K562 (cell line): Measurements from ENCODE around the gene DAB2IP. TPM values are rescaled to one million over a fixed set of nuclear protein-coding genes. Genes with fewer than 3 reads are reported as not detected.

Experiments used
- DACH1 ChIP-seq: fragments of 450-650 bp; IDR thresholded peaks from 2 replicates; pipeline ENCODE4 v1.6.1; 2018; ENCODE audit not compliant: partially characterized antibody
- HCFC1 ChIP-seq: IDR thresholded peaks from 2 replicates; pipeline ENCODE4 v1.6.1; 2012; ENCODE audit warnings: low read depth, low read length, improper control_type of control experiment
- HMBOX1 ChIP-seq: sonication (generic); IDR thresholded peaks from 2 replicates; pipeline ENCODE4 v1.6.1; 2016
- RAD51 ChIP-seq: fragments of 450-650 bp; IDR thresholded peaks from 2 replicates; pipeline ENCODE4 v1.7.1; 2016; ENCODE audit warnings: low read depth, mild to moderate bottlenecking, borderline replicate concordance
- RBFOX2 ChIP-seq: fragments of 200-400 bp; formaldehyde crosslinking; IDR thresholded peaks from 2 replicates; pipeline ENCODE4 v1.6.1; 2017; ENCODE audit warnings: low read depth, mild to moderate bottlenecking, low read length, moderate library complexity
- ZNF395 ChIP-seq: fragments of 200-800 bp; sonication (Bioruptor generic); IDR thresholded peaks from 2 replicates; pipeline ENCODE4 v1.6.1; 2017; ENCODE audit warnings: missing genetic modification characterization, missing compliant biosample characterization
- ZNF407 ChIP-seq: fragments of 450-650 bp; IDR thresholded peaks from 2 replicates; pipeline ENCODE4 v1.6.1; 2016; ENCODE audit warnings: low read depth
- ZNF551 ChIP-seq: fragments of 250-450 bp; sonication (Bioruptor Pico); IDR thresholded peaks from 2 replicates; pipeline ENCODE4 v1.5.0; 2021; ENCODE audit warnings: mild to moderate bottlenecking, moderate library complexity
- ZNF79 ChIP-seq: fragments of 250-450 bp; sonication (Bioruptor Pico); IDR thresholded peaks from 2 replicates; pipeline ENCODE4 v1.4.0; 2020; ENCODE audit warnings: low read depth, mild to moderate bottlenecking, moderate library complexity
- ZZZ3 ChIP-seq: fragments of 450-650 bp; IDR thresholded peaks from 2 replicates; pipeline ENCODE4 v1.6.1; 2016; ENCODE audit warnings: antibody characterized with exemption, mild to moderate bottlenecking, moderate library complexity
- polyA plus RNA-seq, 8 experiments: library from polyadenylated mRNA; depleted of rRNA in 4 of 8; stranded (reverse) in 5 of 8; unstranded in 3 of 8; fragments of >200 nt; fragmentation: Nextera tagmentation in 2 of 8; fragmentation: Illumina TruSeq in 1 of 8; extraction: Ambion mirVana in 2 of 8; extraction: Trizol in 1 of 8; gene quantifications; 2 replicates each; pipeline versions ENCODE4 v1.2.1 to v1.2.3, GENCODE V29; 2011 to 2014; ENCODE audit warnings: inconsistent platforms in 1 of 8, missing spikeins in 1 of 8
- total RNA-seq, 7 experiments: library from RNA; depleted of rRNA in 6 of 7; stranded (reverse); fragments of >200 nt in 6 of 7; fragmentation: Illumina TruSeq in 2 of 7; extraction: Trizol in 2 of 7; gene quantifications; 2 replicates each; pipeline versions ENCODE4 v1.2.1 to v1.2.3, GENCODE V29; 2011 to 2021; ENCODE audit warnings: low replicate concordance in 1 of 7

The DAB2IP gene
- total and polyA plus RNA-seq, 9 of the 15 experiments (the other 6 are each of a cell fraction or from before 2014, with no cell fraction given): 0.04 to 0.31 (median 0.08) TPM; not detected in 5

GRCh38 chr9:121815084-121815483, 163.7 kb downstream of the DAB2IP start (continued):
- TF ChIP-seq ZNF407 (no peak), RBFOX2 (no peak), HMBOX1 (no peak), DACH1 (no peak), ZNF395 (CRISPR knock-in tag) (no peak), ZNF551 (CRISPR knock-in tag) (no peak), ZZZ3 (no peak), RAD51 (no peak), HCFC1 (no peak), ZNF79 (CRISPR knock-in tag) (no peak)
